ENCODE data around the gene ITGBL1. TPM values are rescaled to one million over a fixed set of nuclear protein-coding genes. Genes with fewer than 3 reads are reported as not detected.

The ITGBL1 gene
- total RNA-seq, 4 donors from 2014 or later = 5.0 to 21.5 (median 8.8) TPM

GRCh38 chr13:101752432-101752831 lies 300.0 kb downstream of the ITGBL1 start:
- intact Hi-C loops (cut with DNase I; ENCODE audit: low total_unique reads) = no loop called here
- WGBS, 2 donors = 81 to 88% methylated on average over 3 of the region's 3 CpGs
- no peak for TF ChIP-seq POLR2A (IDR thresholded peaks at IDR 0.05)
- TF ChIP-seq CTCF (IDR thresholded peaks at IDR 0.05) = no peak
- no peak overlapping the region for H3K4me3 ChIP-seq (ENCODE audit: low read depth, poor library complexity, severe bottlenecking)
- no peak for DNase-seq (ENCODE audit: low spot score in 2 of 2)

GRCh38 chr13:101755228-101755887 lies 302.9 kb downstream of the ITGBL1 start:
- 81 to 88% methylated on average over 6 of the region's 6 CpGs for WGBS, 2 donors

GRCh38 chr13:101757446-101758039 lies 305.1 kb downstream of the ITGBL1 start:
- TF ChIP-seq CTCF (IDR thresholded peaks at IDR 0.05) (no peak), POLR2A (IDR thresholded peaks at IDR 0.05) (no peak)
- 7 to 9% methylated on average over 1 of the region's 1 CpG for WGBS, 2 donors
- no peak for DNase-seq (ENCODE audit: low spot score in 2 of 2)
- intact Hi-C loops (cut with DNase I; ENCODE audit: low total_unique reads) = no loop called here
- no peak overlapping the region for H3K4me3 ChIP-seq (ENCODE audit: low read depth, poor library complexity, severe bottlenecking)

More at GRCh38 chr13:101755228-101755887, 302.9 kb downstream of the ITGBL1 start:
- no peak for DNase-seq (ENCODE audit: low spot score in 2 of 2)
- TF ChIP-seq POLR2A (IDR thresholded peaks at IDR 0.05) = no peak
- TF ChIP-seq CTCF (IDR thresholded peaks at IDR 0.05) = no peak
- no peak overlapping the region for H3K4me3 ChIP-seq (ENCODE audit: low read depth, poor library complexity, severe bottlenecking)
- intact Hi-C loops (cut with DNase I; ENCODE audit: low total_unique reads) = no loop called here

- no peak for DNase-seq (ENCODE audit: low spot score in 2 of 2)
- intact Hi-C loops (cut with DNase I; ENCODE audit: low total_unique reads) = no loop called here
- TF ChIP-seq POLR2A (IDR thresholded peaks at IDR 0.05) = no peak
- TF ChIP-seq CTCF (IDR thresholded peaks at IDR 0.05) = no peak
- no peak overlapping the region for H3K4me3 ChIP-seq (ENCODE audit: low read depth, poor library complexity, severe bottlenecking)
- WGBS, 2 donors = 64 to 74% methylated on average over 1 of the region's 1 CpG
Observed at GRCh38 chr13:101763191-101763590, 310.7 kb downstream of the ITGBL1 start.

Other genes starting within 250 kb of the ITGBL1 start
- 1 to 10 TPM in 3 of 4 donors, under 1 TPM in 1; 0.67 to 2.0 (median 1.5) TPM for gene NALCN, start 36.2 kb upstream of the ITGBL1 start, total RNA-seq

Data from lower leg skin (tissue), 4 donors.